ENCODE results near the gene BABAM2. TPM values are rescaled to one million over a fixed set of nuclear protein-coding genes. Genes with fewer than 3 reads are reported as not detected.
A peak's percentile ranks its signal among the peaks of the same experiment; 100 is the strongest.
"Not testable (repeated sequence)": the region's sequence is repeated elsewhere in the genome, so short reads cannot be mapped to it uniquely, and the experiment has no call there.

BABAM2 gene
- total RNA-seq, 1 donor from 2014 or later: 13.6 TPM

DNA sequence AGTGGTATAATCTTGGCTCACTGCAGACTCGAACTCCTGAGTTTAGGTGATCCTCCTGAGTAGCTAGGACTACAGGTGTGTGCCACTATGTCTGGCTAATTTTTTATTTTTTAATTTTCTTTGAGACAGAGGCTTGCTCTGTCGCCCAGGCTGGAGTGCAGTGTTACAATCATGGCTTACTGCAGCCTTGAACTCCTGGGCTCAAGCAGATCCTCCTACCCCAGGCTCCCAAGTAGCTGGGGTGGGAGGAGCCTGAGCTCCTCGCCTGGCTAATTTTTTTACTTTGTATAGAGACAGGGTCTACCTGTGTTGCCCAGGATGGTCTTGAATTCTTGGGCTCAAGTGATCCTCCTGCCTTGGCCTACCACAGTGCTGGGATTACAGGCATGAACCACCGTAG, 62.5 kb downstream of the BABAM2 start:
- DNase-seq: no peak

DNA sequence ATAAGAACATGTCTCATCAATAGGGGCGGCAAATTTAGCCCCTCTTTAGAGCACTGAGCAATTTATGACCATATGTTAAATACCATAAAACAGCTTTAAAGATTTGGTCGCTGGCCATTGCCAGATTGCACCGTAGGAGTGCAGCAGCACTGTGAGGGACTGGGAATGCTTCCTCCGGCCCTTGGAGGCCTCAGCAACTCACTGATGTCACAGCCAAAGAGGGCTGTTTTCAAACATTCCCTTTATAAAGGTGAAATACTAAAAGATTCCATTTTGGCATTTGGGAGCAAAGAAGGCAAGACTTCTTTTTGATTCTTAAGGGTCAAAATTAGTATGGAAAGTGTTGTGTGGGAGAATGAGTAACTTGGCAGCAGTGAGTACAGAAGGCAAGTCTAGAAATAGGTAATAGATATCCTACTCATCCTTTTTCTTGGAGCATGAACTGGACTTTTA, 63.7 kb downstream of the BABAM2 start:
- DNase-seq: peak; percentile 53

DNA sequence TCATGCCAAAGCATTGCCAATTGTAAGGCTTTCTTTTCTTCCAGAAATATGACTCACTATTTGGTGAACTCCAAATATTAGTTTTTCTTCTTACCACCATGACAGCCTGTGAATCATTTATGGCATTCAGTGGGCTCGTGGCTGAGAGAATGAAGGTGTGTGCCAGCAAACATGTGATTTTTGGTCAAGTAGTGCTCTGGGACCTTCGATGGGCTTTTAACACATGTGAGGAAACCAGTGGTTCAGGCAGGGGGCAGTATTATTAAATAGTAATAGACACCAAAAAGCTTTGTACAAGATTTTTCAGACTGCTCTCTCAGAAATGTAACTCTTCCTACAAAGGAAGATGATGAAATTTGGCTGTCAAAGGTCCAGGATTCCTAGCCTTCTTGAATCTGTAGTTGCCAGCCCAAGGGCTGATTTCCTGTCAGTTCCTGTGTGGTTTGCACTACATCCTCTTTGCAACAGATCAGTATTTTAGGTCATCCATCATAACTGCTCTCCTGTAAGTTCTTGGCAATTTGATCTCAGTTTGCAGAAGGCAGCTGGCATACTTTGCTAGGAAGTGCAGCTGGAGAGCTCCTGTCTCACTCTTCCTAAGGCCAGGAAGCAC, 64.3 kb downstream of the BABAM2 start:
- DNase-seq: peak; percentile 100

DNA sequence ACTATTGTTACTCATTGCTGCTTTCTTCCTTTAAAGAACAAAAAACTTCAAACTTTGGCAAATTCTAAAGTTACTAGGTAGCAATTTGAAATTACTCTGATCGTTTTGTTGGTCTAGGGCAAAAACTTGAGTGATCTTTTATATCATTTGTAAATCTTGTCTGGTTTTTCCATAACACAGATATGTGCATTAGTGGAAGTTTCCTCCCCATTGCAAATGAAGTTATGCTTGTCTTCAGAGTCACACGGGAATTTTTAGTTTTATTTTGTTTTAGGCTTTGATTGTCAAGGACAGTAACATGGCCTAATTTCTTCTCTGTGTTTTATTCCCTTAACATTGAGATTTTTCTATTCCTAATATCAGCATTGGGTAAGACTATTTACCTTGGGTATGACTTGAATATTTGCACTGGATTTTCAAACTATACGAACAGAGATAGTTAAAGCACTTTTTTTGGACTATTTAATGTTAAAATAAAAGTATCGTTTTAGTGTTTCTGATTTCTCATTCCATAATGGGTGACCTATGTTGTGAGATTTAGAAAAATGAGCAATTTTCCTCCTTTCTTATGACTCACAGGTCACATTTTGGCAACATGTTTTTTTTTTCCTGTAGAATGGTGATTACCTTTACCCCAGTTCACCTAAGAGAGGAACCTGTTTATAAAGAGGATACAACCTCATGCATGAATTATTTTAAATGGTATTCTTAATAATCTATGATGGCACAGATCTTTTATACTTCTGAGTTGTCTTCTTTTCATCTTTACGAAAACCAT, 65.0 kb downstream of the BABAM2 start:
- peak; percentile 56 for DNase-seq

DNA sequence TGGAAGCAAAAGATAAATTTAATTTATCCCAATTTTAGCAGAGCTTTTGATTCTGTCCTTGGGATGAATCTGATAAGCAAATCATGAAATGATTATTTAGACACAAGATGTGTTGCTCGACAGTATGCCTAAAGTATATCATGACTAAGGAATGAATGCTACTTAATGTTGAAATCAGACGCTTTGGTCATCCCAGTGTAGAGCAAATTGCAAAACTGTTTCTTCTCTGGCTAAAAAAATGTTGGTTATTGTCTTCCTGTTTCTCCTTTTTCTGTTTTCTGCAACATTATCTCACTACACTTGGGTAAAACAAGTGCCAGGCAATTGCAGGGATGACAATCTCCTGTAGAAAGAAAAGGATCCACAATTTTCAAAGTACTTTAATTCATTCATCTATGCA, 66.4 kb downstream of the BABAM2 start:
- DNase-seq: no peak

DNA sequence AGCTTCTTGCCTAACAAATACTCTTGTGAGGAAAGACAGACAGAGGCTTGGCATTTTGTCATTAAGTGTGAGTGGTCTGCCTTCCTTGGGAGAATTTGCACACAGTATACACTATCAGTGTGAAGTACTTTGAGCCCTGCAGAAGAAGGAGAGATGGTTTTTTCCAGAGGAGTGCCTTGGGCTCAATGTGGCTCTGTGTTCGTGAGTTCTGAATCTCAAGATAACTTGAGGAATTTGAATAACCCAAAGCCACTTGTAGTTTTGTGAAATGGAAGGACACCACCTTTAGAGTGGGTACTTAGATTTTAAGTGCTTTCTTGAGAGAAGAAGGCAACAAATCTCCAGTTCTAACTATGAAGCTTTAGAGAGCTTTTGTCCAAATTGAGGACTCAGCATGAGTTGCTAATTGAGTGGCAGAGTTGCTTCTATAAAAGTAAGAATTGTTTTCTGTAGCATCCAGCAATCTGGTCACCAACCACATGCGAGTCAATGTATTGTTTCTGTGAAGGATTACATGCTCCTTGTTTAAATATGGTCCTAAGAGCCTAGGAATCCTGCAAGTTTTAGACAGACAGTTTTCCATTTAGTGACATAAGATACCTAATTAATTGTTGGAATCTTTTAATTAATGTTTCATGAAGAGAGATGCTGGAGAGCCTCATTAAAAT, 68.3 kb downstream of the BABAM2 start:
- DNase-seq: no peak

DNA sequence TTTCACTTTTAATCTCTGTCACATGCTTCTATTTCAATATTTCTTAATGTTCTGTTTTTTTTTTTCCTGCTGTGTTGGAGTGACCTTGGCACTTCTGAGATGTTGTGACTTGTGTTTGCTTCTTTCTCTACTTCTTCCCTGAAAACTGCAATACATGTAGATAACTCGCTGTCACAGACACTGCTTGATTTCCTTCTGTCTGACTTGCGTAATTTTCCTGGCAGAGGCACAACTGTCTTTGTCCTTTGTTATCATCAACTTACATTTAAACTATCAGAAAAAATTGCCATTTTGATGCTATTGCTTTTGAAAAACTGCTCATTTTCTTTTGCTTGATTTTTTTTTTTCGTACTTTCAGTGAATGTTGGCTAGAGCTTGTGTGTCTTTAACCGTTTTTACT, 69.0 kb downstream of the BABAM2 start:
- DNase-seq: peak; percentile 54

DNA sequence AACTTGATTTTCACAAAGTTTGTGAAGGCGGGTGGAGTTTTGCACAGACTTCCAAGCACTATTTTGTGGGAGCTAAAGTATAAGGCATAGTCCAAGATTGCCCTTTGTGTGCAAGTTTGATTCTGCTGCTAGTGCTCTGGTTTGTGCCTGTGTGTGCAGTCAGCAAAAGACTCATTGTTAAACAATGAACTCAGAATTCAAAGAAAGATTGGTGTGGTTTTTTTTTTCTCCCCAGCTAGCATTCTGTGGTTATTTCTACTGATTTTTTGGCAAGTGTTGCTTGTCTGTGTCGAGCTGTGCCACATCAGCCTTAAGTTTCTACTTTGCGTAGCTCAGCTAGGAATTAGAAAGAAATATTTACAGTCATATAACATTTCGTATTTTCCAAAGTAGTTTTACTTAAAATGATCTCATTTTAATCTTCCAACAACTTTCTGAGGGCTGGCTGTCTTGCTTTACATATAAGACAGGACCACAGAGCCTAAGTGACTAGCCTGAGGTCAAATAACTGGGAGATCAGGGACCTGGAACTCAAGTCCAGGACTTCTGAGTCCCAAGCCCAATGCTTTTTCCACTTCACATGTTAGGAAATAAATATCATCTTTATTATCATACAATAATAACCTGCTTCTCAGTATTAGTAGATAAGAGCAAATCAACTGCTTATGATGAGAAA, 69.8 kb downstream of the BABAM2 start:
- peak; percentile 46 for DNase-seq

DNA sequence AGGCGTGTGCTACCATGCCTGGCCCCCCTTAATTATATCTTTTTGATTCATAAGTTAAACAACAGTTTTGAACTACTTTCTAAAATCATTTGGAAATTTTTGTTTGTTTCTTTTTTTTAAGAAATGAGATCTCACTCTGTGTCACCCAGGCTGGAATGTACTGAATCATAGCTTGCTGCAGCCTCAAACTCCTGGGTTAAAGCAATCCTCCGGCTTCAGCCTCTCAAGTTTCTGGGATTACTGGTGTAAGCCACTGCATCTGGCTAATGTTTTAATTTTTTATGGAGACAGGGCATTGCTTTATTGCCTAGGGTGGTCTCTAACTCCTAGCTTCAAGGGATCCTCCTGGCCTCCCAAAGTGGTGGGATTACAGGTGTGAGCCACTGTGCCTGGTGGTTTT, 71.5 kb downstream of the BABAM2 start:
- no peak for DNase-seq

DNA sequence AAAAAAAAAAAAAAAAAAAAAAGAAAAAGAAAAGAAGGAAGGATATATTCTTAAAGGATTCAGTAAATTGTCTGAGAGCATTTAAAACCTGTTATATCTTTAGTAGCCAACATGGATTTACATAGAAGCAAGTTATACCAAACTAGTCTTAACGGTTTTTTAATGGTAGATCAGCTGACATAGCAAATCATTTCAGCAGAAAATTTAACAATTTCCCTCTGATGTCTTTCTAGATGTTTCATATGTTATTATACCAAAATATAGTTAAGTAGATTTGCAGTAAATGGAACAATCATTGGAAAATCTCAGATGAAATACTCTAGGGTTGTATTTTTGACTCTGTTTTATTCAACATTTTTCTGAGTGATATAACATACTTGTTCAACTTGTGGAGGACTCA, 72.9 kb downstream of the BABAM2 start:
- DNase-seq: no peak

DNA sequence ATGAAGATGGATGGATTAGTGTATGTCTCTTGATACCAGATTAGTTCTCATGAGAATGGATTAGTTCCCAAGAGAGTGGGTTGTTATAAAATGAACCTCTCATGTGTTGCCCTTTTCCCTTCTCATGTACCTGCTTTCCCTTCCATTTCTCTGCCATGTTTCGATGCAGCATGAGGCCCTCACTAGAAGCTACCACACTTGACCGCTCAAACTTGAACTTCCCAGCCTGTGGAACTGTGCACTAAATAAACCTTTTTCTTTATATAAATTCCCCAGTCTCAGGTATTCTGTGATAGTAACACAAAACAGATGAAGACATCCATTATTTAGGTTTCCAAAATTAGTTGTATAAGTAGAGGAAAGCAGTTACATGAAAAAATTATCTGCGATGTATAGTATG, 73.5 kb downstream of the BABAM2 start:
- no peak for DNase-seq

DNA sequence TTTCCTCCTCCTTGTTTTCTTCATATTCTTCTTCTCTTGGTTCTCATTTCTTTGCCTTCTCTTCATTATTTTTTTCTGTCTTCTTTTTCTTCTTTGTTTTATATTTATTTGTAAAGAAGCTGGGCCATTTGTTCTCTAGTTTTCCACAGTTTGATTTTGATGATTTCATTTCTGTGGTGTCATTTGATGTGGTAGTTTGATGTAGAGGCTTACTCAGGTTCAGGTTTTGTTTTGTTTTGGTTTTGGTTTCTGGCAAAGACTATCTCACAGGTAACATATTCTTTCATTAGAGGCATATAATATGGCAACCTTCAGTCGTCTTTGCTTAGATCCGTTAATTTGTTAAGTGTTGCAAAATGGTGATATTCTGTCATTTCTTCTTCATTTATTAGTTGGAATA, 75.3 kb downstream of the BABAM2 start:
- no peak for DNase-seq

DNA sequence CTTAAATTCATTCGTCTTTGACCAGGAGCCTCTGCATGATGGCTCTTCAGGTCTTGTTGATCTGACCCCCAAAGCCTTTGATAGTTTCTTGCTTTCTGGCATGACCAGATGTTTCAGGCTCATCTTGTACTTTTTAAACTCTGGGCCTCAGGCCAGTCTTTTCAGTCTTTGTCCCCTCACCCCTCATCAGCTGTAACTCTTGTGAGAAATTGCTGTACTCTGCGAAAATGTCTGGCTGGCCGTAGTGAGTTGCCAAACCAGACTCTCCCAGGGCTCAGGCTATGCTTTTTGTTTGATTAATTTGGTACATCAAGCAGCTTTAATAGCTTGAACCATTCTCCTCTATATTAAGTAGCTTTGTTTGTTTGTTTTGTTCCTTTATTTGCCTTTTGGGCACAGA, 75.9 kb downstream of the BABAM2 start:
- DNase-seq: no peak

DNA sequence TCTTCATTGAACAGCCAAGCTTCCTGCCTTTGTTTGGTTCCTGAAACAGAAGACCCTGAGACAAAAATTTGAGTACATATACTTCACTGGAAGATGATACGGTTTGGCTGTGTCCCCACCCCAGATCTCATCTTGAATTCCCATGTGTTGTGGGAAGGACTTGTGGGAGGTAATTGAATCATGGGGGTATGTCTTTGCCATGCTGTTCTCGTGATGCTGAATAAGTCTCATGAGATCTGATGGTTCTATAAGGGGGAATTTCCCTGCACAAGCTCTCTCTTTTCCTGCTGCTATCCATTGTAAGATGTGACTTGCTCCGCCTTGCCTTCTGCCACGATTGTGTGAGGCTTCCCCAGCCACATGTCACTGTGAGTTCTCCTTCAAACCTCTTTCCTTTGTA, 76.5 kb downstream of the BABAM2 start:
- no peak for DNase-seq

DNA sequence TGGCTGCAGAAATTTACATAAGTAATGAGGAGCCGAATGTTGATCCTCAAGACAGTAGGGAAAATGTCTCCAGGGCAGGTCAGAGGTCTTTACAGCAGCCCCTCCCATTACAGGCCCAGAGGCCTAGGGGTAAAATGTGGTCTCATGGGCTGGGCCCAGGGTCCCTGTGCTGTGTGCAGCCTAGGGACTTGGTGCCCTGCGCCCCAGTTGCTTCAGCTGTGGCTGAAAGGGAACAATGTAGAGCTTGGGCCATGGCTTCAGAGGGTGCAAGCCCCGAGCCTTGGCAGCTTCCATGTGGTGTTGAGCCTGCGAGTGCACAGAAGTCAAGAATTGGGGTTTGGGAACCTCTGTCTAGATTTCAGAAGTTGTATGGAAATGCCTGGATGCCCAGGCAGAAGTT, 77.5 kb downstream of the BABAM2 start:
- DNase-seq: not testable (repeated sequence)

DNA sequence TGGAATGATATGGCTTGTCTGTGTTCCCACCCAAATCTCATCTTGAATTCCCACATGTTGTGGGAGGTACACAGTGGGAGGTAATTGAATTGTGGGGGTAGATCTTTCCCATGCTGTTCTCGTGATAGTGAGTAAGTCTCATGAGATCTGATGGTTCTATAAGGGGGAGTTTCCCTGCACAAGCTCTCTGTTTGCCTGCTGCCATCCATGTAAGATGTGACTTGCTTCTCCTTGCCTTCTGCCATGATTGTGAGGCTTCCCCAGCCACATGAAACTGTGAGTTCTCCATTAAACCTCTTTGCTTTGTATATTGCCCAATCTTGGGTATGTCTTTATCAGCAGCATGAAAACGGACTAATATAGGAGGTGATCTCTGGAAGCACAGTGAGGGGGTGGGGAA, 78.4 kb downstream of the BABAM2 start:
- not testable (repeated sequence) for DNase-seq

DNA sequence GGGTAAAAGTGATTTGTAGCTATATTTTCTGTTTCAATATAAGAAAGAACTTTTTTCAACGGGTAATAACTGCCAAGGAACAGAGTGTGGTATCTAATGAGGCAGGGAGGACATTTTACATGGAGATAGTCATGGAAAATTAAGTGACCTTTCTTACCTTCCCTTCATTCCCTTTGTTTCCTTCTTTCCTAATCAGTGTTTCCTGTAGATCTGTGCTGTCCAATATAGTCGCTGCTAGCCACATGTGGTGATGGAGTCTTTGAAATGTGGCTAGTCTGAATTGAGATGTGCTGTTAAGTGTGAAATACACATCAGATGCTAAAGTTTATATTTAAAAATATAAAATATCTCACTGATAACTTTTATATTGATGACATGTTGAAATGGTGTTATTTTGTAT, 81.8 kb downstream of the BABAM2 start:
- peak; percentile 31 for DNase-seq

DNA sequence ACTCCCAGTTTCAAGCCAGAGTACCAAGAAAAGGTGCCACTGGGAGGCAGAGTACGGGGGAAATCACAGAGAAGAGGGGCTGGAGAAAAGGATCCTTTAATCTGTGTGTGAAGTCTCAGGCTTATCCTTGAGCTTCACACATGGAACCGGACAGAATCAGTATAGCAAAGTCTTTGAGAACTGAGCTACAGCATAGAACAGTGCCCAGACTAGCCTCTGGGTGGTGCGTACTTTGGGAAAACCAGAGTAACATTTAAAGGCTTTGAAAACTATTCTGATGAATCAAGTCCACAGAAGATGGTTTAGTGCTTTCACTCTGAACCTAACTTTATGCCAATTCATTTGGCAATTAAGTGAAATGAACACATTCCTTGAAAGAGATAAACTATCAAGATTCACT, 83.1 kb downstream of the BABAM2 start:
- DNase-seq: no peak

DNA sequence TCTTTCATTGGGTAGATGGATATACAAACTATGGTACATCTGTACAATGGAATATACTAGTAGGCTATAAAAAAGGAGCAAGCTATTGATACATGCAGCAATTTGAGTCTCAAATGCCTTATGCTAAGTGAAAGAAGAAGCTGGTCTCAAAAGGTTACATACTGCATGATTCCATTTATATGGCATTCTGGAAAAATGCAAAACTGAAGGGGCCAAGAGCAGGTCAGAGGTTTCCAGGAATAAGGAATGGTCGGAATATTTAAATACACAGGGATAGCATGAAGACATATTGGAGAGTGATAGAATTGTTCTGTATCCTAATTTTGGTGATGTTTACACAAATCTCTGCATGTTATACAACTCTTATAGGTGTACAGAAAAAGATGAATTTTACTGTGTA, 85.8 kb downstream of the BABAM2 start:
- DNase-seq: no peak

DNA sequence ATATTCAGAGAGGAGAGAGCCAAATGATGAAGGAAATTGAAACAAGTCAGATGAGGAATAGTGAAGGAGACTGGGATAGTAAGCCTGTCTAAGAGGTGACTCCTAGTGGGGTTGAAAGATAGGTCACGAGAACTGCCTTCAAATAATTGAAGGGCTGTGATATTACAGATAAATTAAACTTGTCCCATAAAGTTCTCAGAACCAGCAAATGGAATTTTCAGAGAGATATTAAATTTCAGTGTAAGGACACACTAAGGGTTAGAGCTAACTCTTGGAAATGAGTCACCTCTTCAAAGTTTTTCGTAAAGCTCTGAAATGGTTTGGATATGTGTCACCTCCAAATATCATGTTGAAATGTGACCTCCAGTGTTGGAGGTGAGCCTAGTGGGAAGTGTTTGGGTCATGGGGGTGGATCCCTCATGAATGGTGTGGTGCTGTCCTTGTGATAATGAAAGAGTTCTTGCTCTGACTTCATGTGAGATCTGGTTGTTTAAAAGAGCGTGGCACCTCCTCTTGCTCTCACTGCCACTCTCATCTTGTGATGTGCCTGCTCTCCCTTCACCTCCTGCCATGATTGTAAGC, 87.3 kb downstream of the BABAM2 start:
- peak; percentile 74 for DNase-seq

DNA sequence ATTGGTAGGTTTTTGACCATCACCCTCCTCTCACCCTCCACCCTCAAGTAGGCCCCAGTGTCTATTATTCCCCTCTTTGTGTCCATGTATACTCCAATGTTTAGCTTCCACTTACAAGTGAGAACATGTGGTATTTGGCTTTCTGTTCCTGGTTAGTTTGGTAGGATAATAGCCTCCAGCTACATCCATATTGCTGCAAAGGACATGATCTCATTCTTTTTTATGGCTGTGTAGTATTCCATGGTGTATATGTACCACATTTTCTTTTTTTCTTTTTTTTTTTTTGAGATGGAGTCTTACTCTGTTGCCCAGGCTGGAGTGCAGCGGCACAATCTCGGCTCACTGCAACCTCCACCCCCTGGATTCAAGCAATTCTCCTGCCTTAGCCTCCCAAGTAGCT, 88.2 kb downstream of the BABAM2 start:
- not testable (repeated sequence) for DNase-seq

DNA sequence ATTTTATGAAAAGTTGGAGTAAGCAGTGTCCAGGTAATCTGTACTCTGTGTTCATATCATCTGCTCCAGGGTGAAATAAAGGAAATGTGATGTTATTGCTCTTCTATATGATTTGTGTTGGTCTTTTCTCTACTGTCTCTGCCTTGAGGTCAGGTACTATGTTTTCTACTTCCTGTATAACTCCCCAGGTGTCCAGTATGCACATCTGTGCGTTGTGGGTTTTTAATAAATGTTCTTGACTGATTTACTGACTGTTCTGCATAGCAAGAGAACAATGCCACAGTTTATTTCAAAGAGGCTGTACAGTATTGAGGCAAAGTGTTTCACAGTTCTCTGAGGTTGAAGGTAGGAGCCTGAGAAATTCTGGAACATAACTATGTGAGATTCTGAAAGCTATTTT, 89.7 kb downstream of the BABAM2 start:
- DNase-seq: no peak

DNA sequence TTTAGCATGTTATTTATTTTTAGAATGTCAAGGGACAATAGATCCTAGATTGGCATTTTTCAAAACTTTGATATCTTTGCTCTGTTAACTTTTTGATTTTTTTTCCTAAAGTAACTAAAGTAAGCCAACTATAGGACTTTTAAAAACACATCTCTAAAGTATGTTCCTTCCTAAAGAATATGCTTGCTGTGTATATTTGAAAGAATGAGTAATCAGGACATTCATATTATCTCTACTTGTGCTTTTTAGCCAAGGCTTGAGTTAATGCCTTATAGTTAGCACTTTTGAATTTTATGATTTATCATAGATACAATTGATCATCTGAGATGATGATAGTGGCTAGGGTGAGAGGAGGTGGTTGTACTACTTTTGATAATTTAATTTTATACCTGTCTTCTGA, 93.6 kb downstream of the BABAM2 start:
- DNase-seq: no peak

Data from dermis blood vessel endothelial cell (primary cell).